GM12872 (cell line): ENCODE data around the gene TTC17.

Source experiments
- CTCF ChIP-seq: IDR thresholded peaks from 3 replicates; pipeline ENCODE4 v1.5.1; 2011; ENCODE audit warnings: low read depth, mild to moderate bottlenecking, low read length, moderate library complexity; ENCODE audit not compliant: insufficient read depth

The TTC17 gene

GRCh38 chr11:43541993-43542392 is 183.3 kb downstream of the TTC17 start:
- TF ChIP-seq CTCF, result no peak

- no peak for TF ChIP-seq CTCF
Observed at GRCh38 chr11:43542750-43543712, 184.3 kb downstream of the TTC17 start.
